ENCODE measurements around the gene NOTCH2. TPM values are rescaled to one million over a fixed set of nuclear protein-coding genes. Genes with fewer than 3 reads are reported as not detected.
"Not testable (repeated sequence)": the region's sequence is repeated elsewhere in the genome, so short reads cannot be mapped to it uniquely, and the experiment has no call there.

The NOTCH2 gene
- total RNA-seq, 1 experiment from 2014 or later, result 61.5 TPM

GRCh38 chr1:120111008-120111407 lies 41.5 kb upstream of the NOTCH2 start:
- H3K4me1 ChIP-seq (ENCODE audit: insufficient read depth, low read length); CTCF ChIA-PET; H3K27ac ChIP-seq (ENCODE audit: low read length); BruUV-seq (replicated peaks); H3K27me3 ChIP-seq (ENCODE audit: low read length); H3K79me2 ChIP-seq (ENCODE audit: low read length); ATAC-seq; H3F3A ChIP-seq (ENCODE audit: low read length, unreplicated experiment); intact Hi-C loops (cut with micrococcal nuclease); H3K9ac ChIP-seq (ENCODE audit: low read length); DNase-seq; H2AFZ ChIP-seq (ENCODE audit: low read length); H3K9me2 ChIP-seq (replicated peaks; ENCODE audit: low read length); H3K36me3 ChIP-seq (ENCODE audit: low read depth, low read length); POLR2A ChIA-PET (ENCODE audit: unreplicated experiment); H3K4me3 ChIP-seq (ENCODE audit: low read length); H3K4me2 ChIP-seq (ENCODE audit: low read length); H4K20me1 ChIP-seq (ENCODE audit: low read length); H3K9me3 ChIP-seq (ENCODE audit: low read length): not testable (repeated sequence)

- H3K4me2 ChIP-seq (ENCODE audit: low read length); H2AFZ ChIP-seq (ENCODE audit: low read length); H3K27me3 ChIP-seq (ENCODE audit: low read length); H3K9me3 ChIP-seq (ENCODE audit: low read length); H4K20me1 ChIP-seq (ENCODE audit: low read length); H3K79me2 ChIP-seq (ENCODE audit: low read length); H3K4me1 ChIP-seq (ENCODE audit: insufficient read depth, low read length); BruUV-seq (replicated peaks); H3K9ac ChIP-seq (ENCODE audit: low read length); DNase-seq; POLR2A ChIA-PET (ENCODE audit: unreplicated experiment); CTCF ChIA-PET; H3K9me2 ChIP-seq (replicated peaks; ENCODE audit: low read length); ATAC-seq; intact Hi-C loops (cut with micrococcal nuclease); H3K4me3 ChIP-seq (ENCODE audit: low read length); H3F3A ChIP-seq (ENCODE audit: low read length, unreplicated experiment); H3K36me3 ChIP-seq (ENCODE audit: low read depth, low read length); H3K27ac ChIP-seq (ENCODE audit: low read length): not testable (repeated sequence)
Measured at GRCh38 chr1:120109656-120110055, 40.2 kb upstream of the NOTCH2 start.

GRCh38 chr1:120109180-120109579 lies 39.7 kb upstream of the NOTCH2 start:
- H3K4me2 ChIP-seq (ENCODE audit: low read length); POLR2A ChIA-PET (ENCODE audit: unreplicated experiment); H3K9me2 ChIP-seq (replicated peaks; ENCODE audit: low read length); H3F3A ChIP-seq (ENCODE audit: low read length, unreplicated experiment); H3K9ac ChIP-seq (ENCODE audit: low read length); H3K4me1 ChIP-seq (ENCODE audit: insufficient read depth, low read length); H3K36me3 ChIP-seq (ENCODE audit: low read depth, low read length); H3K9me3 ChIP-seq (ENCODE audit: low read length); H3K27ac ChIP-seq (ENCODE audit: low read length); H4K20me1 ChIP-seq (ENCODE audit: low read length); H2AFZ ChIP-seq (ENCODE audit: low read length); intact Hi-C loops (cut with micrococcal nuclease); CTCF ChIA-PET; ATAC-seq; H3K27me3 ChIP-seq (ENCODE audit: low read length); DNase-seq; BruUV-seq (replicated peaks); H3K79me2 ChIP-seq (ENCODE audit: low read length); H3K4me3 ChIP-seq (ENCODE audit: low read length): not testable (repeated sequence)

- H3K27me3 ChIP-seq (ENCODE audit: low read length); intact Hi-C loops (cut with micrococcal nuclease); H3K4me3 ChIP-seq (ENCODE audit: low read length); POLR2A ChIA-PET (ENCODE audit: unreplicated experiment); H3K9me3 ChIP-seq (ENCODE audit: low read length); DNase-seq; H3K4me2 ChIP-seq (ENCODE audit: low read length); H2AFZ ChIP-seq (ENCODE audit: low read length); H3K79me2 ChIP-seq (ENCODE audit: low read length); ATAC-seq; H3K9me2 ChIP-seq (replicated peaks; ENCODE audit: low read length); H3K9ac ChIP-seq (ENCODE audit: low read length); H3K36me3 ChIP-seq (ENCODE audit: low read depth, low read length); CTCF ChIA-PET; H3K4me1 ChIP-seq (ENCODE audit: insufficient read depth, low read length); BruUV-seq (replicated peaks); H4K20me1 ChIP-seq (ENCODE audit: low read length); H3F3A ChIP-seq (ENCODE audit: low read length, unreplicated experiment); H3K27ac ChIP-seq (ENCODE audit: low read length): not testable (repeated sequence)
Measured at GRCh38 chr1:120105288-120105687, 35.8 kb upstream of the NOTCH2 start.

- CTCF ChIA-PET; H3K27ac ChIP-seq (ENCODE audit: low read length); H3K9ac ChIP-seq (ENCODE audit: low read length); H3K27me3 ChIP-seq (ENCODE audit: low read length); H3K4me1 ChIP-seq (ENCODE audit: insufficient read depth, low read length); ATAC-seq; H3K79me2 ChIP-seq (ENCODE audit: low read length); H3K9me3 ChIP-seq (ENCODE audit: low read length); H3K9me2 ChIP-seq (replicated peaks; ENCODE audit: low read length); H3K36me3 ChIP-seq (ENCODE audit: low read depth, low read length); DNase-seq; H3K4me3 ChIP-seq (ENCODE audit: low read length); H3F3A ChIP-seq (ENCODE audit: low read length, unreplicated experiment); intact Hi-C loops (cut with micrococcal nuclease); POLR2A ChIA-PET (ENCODE audit: unreplicated experiment); H4K20me1 ChIP-seq (ENCODE audit: low read length); H2AFZ ChIP-seq (ENCODE audit: low read length); H3K4me2 ChIP-seq (ENCODE audit: low read length); BruUV-seq (replicated peaks): not testable (repeated sequence)
Measured at GRCh38 chr1:120103768-120104167, 34.3 kb upstream of the NOTCH2 start.

- H3K27me3 ChIP-seq (ENCODE audit: low read length); H3K4me3 ChIP-seq (ENCODE audit: low read length); H2AFZ ChIP-seq (ENCODE audit: low read length); H3K9me2 ChIP-seq (replicated peaks; ENCODE audit: low read length); H3K4me1 ChIP-seq (ENCODE audit: insufficient read depth, low read length); intact Hi-C loops (cut with micrococcal nuclease); H3K4me2 ChIP-seq (ENCODE audit: low read length); ATAC-seq; H3K9me3 ChIP-seq (ENCODE audit: low read length); H3K79me2 ChIP-seq (ENCODE audit: low read length); H3F3A ChIP-seq (ENCODE audit: low read length, unreplicated experiment); H3K9ac ChIP-seq (ENCODE audit: low read length); DNase-seq; CTCF ChIA-PET; BruUV-seq (replicated peaks); POLR2A ChIA-PET (ENCODE audit: unreplicated experiment); H3K27ac ChIP-seq (ENCODE audit: low read length); H3K36me3 ChIP-seq (ENCODE audit: low read depth, low read length); H4K20me1 ChIP-seq (ENCODE audit: low read length): not testable (repeated sequence)
Measured at GRCh38 chr1:120101593-120101992, 32.1 kb upstream of the NOTCH2 start.

- intact Hi-C loops (cut with micrococcal nuclease); ATAC-seq: not testable (repeated sequence)
Measured at GRCh38 chr1:120100590-120100989, 31.1 kb upstream of the NOTCH2 start.

More at GRCh38 chr1:120100590-120100989, 31.1 kb upstream of the NOTCH2 start:
- H3K4me1 ChIP-seq (ENCODE audit: insufficient read depth, low read length); BruUV-seq (replicated peaks); H3K36me3 ChIP-seq (ENCODE audit: low read depth, low read length); CTCF ChIA-PET; H3K27ac ChIP-seq (ENCODE audit: low read length); H2AFZ ChIP-seq (ENCODE audit: low read length); DNase-seq; H3K9me2 ChIP-seq (replicated peaks; ENCODE audit: low read length); H3K4me2 ChIP-seq (ENCODE audit: low read length); POLR2A ChIA-PET (ENCODE audit: unreplicated experiment); H4K20me1 ChIP-seq (ENCODE audit: low read length); H3K4me3 ChIP-seq (ENCODE audit: low read length); H3K27me3 ChIP-seq (ENCODE audit: low read length); H3K9ac ChIP-seq (ENCODE audit: low read length); H3K79me2 ChIP-seq (ENCODE audit: low read length); H3F3A ChIP-seq (ENCODE audit: low read length, unreplicated experiment); H3K9me3 ChIP-seq (ENCODE audit: low read length): not testable (repeated sequence)

All from PC-3 (cell line).